CMK (cell line): ENCODE measurements around the gene TOB1.
"Not testable (repeated sequence)": the region's sequence is repeated elsewhere in the genome, so short reads cannot be mapped to it uniquely, and the experiment has no call there.

ENCODE experiments used
- DNase-seq: peaks from one replicate; pipeline ENCODE4 v3.0.0-alpha.2; 2010; ENCODE audit warnings: low read depth

The TOB1 gene

GRCh38 chr17:50898369-50899004 is 32.3 kb upstream of the TOB1 start:
- no peak for DNase-seq

- DNase-seq, result not testable (repeated sequence)
Measured at GRCh38 chr17:50894513-50894912, 28.4 kb upstream of the TOB1 start.

- no peak for DNase-seq
Measured at GRCh38 chr17:50893183-50893993, 27.2 kb upstream of the TOB1 start.

- no peak for DNase-seq
Measured at GRCh38 chr17:50892101-50892776, 26.1 kb upstream of the TOB1 start.

GRCh38 chr17:50891577-50891989 is 25.4 kb upstream of the TOB1 start:
- DNase-seq, result no peak

- no peak for DNase-seq
Measured at GRCh38 chr17:50890675-50891516, 24.7 kb upstream of the TOB1 start.

- DNase-seq, result no peak
Measured at GRCh38 chr17:50889528-50890118, 23.5 kb upstream of the TOB1 start.

- no peak for DNase-seq
Measured at GRCh38 chr17:50887705-50888245, 21.6 kb upstream of the TOB1 start.

- no peak for DNase-seq
Measured at GRCh38 chr17:50884439-50885311, 18.5 kb upstream of the TOB1 start.

GRCh38 chr17:50883850-50884438 is 17.8 kb upstream of the TOB1 start:
- DNase-seq, result no peak

- no peak for DNase-seq
Measured at GRCh38 chr17:50882851-50883250, 16.7 kb upstream of the TOB1 start.

- no peak for DNase-seq
Measured at GRCh38 chr17:50881182-50881581, 15.0 kb upstream of the TOB1 start.

- DNase-seq, result no peak
Measured at GRCh38 chr17:50879086-50879485, 12.9 kb upstream of the TOB1 start.

GRCh38 chr17:50877838-50878237 is 11.7 kb upstream of the TOB1 start:
- no peak for DNase-seq

- DNase-seq, result not testable (repeated sequence)
Measured at GRCh38 chr17:50877042-50877441, 10.9 kb upstream of the TOB1 start.

GRCh38 chr17:50875074-50875473 is 8.9 kb upstream of the TOB1 start:
- no peak for DNase-seq

GRCh38 chr17:50872710-50873424 is 6.7 kb upstream of the TOB1 start:
- no peak for DNase-seq

GRCh38 chr17:50871898-50872297 is 5.7 kb upstream of the TOB1 start:
- DNase-seq, result no peak

- DNase-seq, result no peak
Measured at GRCh38 chr17:50871364-50871763, 5.2 kb upstream of the TOB1 start.
